GM13977 (cell line): ENCODE data around the gene ADAM11.

Experiments
- DNase-seq: peaks from one replicate; pipeline ENCODE4 v3.0.0; 2012; ENCODE audit warnings: low spot score
- CTCF ChIP-seq: IDR thresholded peaks from 2 replicates; pipeline ENCODE4 v1.5.1; 2012; ENCODE audit warnings: mild to moderate bottlenecking, control low read depth; ENCODE audit not compliant: insufficient read depth; ENCODE audit errors: extremely low read depth, missing control alignments
- in situ Hi-C: fragments of 300-500 bp; cut with MboI; formaldehyde crosslinking; loops from one replicate; pipeline ENCODE4 v1.12.0; 2022; ENCODE audit warnings: low sequenced_read_pairs, low pct_unique_long_range_greater_than_20kb, mixed read lengths, inconsistent platforms; ENCODE audit not compliant: unreplicated experiment

The ADAM11 gene

DNA sequence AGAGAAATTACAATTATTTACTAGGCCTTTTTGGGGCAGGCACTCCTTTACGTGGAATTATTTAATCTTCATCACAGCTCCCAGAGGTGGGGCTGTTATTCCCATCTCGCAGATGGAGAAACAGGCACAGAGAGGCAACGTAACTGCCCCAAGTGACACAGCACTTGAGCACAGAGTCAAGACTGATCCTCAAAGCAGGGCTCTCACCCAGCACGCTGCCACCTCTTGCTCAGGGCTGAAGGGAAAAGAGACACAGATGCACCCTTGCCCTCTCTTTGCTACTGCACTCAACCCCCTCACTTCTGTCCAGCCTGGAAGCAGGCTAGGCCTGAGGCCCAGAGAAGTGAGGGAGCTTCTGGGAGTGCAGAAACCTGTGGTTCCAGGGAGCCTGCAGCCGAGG is 4.4 kb downstream of the ADAM11 start:
- TF ChIP-seq CTCF: no peak
- no peak for DNase-seq
- in situ Hi-C loops: no loop called here

GRCh38 chr17:44765965-44766364 is 7.2 kb downstream of the ADAM11 start:
- in situ Hi-C loops: no loop called here
- TF ChIP-seq CTCF: no peak
- DNase-seq: no peak

DNA sequence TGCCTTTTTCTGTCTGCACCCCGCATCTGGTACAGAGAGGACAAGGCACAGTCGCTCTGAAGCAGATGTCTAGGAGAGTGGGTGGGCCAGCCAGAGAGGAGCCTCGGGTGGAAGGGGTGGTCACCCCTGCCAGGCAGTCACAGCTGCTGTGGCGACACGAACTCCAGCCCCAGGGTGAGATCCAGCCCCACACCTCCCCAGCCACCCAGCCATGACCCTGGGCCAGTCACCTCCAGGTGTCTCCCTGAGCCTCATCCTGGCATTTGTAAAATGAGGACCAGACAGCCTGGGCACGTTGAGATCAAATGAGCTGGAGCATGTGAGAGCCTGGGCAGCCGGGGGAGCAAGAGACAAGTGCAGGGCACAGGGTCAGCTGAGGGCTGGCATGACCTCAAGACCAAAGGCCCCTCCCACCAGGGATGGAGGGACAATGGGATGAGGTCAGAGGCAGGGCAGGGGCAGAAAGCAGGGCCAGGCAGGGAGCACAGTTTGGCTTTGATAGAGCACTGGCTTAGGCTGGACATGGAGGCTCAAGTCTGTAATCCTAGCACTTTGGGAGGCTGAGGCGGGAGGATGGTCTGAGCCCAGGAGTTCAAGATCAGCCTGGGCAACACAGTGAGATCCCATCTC is 7.7 kb downstream of the ADAM11 start:
- in situ Hi-C loops: no loop called here
- DNase-seq: no peak
- TF ChIP-seq CTCF: no peak

- DNase-seq: no peak
- in situ Hi-C loops: no loop called here
- TF ChIP-seq CTCF: no peak
Measured at GRCh38 chr17:44767493-44767892, 8.7 kb downstream of the ADAM11 start.

DNA sequence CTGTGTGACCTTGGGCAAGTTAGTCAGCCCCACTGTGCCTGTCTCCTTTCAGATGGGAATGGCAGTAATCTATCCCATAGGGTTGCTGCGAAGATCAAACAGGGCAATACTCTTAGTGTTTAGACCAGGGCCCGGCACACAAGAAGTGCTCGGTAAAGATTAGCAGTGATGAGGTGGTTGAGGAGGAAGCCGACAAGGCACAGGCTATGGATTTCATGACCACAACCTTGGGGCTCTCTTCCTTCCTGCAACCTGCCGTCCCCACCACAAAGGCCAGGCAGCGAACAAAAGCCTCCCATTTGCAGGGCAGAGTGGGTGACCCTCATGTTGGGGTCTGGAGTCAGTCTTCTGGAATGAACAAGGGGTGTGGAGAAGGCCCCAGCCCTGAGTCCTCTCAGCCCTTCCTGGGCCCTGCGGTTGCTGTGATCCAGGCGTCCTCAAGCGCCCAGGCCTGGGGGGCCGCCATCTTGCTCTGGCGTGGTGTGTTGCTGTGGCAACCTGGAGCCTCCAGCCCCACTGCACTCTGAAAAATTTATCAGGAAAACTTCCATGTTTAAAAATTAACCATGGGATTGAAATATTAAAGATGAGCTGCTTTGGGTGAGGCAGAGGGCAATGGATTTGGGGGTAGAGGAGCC is 9.8 kb downstream of the ADAM11 start:
- DNase-seq: no peak
- in situ Hi-C loops: no loop called here
- no peak for TF ChIP-seq CTCF

DNA sequence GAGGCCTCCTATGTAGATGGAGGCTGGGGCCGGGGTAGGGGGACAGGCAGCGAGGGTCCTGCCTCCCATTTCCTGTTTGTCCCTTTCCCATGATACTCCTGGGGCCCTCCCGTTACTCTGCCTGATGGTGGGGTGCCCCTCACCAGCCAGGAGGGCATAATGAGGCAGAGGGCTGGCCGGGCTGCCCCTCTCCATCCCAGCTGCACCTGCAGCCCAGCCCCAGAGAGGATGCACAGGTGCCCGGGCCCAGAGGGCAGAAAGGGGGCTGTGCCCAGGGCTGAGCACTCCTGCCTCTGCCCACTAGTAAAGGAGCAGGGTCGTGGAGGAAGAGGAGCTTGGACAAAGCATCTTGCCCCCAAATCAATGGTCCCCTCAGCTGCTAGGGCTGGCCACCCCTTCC is 10.4 kb downstream of the ADAM11 start:
- in situ Hi-C loops: no loop called here
- no peak for TF ChIP-seq CTCF
- no peak for DNase-seq
